Testis (tissue), 3 donors: ENCODE data around the gene CPVL. TPM values are rescaled to one million over a fixed set of nuclear protein-coding genes. Genes with fewer than 3 reads are reported as not detected.

Experiments used
- DNase-seq: peaks from one replicate; pipeline ENCODE4 v3.0.0-alpha.2; 2019
- H3K27ac ChIP-seq, 2 donors: fragments of 200-600 bp; sonication (generic); one replicate each; pipeline ENCODE4 v1.5.1; 2019
- H3K27me3 ChIP-seq: fragments of 200-600 bp; sonication (generic); one replicate; pipeline ENCODE4 v1.5.1; 2019
- H3K36me3 ChIP-seq: fragments of 200-600 bp; sonication (generic); one replicate; pipeline ENCODE4 v1.5.1; 2017; ENCODE audit warnings: low read depth; ENCODE audit errors: missing control alignments
- H3K4me1 ChIP-seq: fragments of 200-600 bp; sonication (generic); one replicate; pipeline ENCODE4 v1.5.1; 2019
- H3K4me3 ChIP-seq, 2 donors: fragments of 200-600 bp; sonication (generic); one replicate each; pipeline ENCODE4 v1.5.1; 2017 to 2019
- H3K9me3 ChIP-seq: fragments of 200-600 bp; sonication (generic); one replicate; pipeline ENCODE4 v1.5.1; 2017
- POLR2A ChIP-seq: fragments of 450-650 bp; IDR thresholded peaks from one replicate; pipeline ENCODE4 v1.6.1; 2017; ENCODE audit warnings: antibody characterized with exemption, mild to moderate bottlenecking, moderate library complexity
- WGBS, 2 donors: methylation state at CpG; one replicate each; pipeline ENCODE4 v1.1.5; 2018; 5-methylcytosine and 5-hydroxymethylcytosine counted together
- intact Hi-C: fragments of 100-400 bp; cut with DNase I; formaldehyde crosslinking; loops from one replicate; pipeline ENCODE4 v1.15.1; 2023; ENCODE audit warnings: low total_unique reads
- polyA plus RNA-seq: library from polyadenylated mRNA; stranded (reverse); fragments of 350-450 nt; fragmentation: Illumina TruSeq; extraction: RNeasy Lipid Tissue Mini Kit (QIAGEN cat#74804); gene quantifications from one replicate; pipeline ENCODE4 v1.2.3, GENCODE V29; 2014; ENCODE audit warnings: low read depth, low replicate concordance; ENCODE audit not compliant: insufficient read depth
- total RNA-seq, 2 donors: library from RNA; depleted of rRNA; stranded (reverse); fragments of >200 nt; gene quantifications; one replicate each; pipeline ENCODE4 v1.2.3, GENCODE V29; 2016
- TF ChIP-seq, protein P1 (sequence below), 3 experiments: fragments of 450-650 bp in 2 of 3; fragments of 200-600 bp in 1 of 3; sonication (generic) in 1 of 3; IDR thresholded peaks; one replicate each; pipeline ENCODE4 v1.5.1; 2016 to 2019; ENCODE audit warnings: antibody characterized with exemption in 3 of 3, mild to moderate bottlenecking in 2 of 3, moderate library complexity in 1 of 3

Gene CPVL
- total and polyA plus RNA-seq, 3 donors from 2014 or later: 26.6 to 55.1 (median 51.1) TPM

DNA sequence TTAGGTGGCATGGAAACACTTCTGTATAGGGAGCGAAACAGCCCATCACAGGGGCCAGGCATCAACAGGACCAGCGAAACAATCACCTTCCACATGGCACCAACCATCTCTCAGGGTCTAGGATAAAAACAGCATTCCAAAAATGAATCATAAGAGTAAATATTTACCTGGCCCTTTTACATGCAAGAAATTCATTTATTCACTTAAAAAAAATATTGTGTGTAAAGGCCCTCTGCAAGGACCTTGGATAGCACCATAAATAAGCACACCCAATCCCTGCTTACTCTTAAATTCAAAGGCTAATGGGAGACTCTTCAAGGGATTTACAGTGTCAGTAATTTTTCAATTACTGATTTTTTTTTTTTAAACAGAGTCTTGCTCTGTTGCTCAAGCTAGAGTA lies 25.4 kb downstream of the CPVL start:
- H3K4me1 ChIP-seq: peaks cover 5% of the 10 kb centered on the region
- no peaks in the 10 kb centered on the region for H3K27me3 ChIP-seq
- 71 to 100% methylated on average over 2 of the region's 2 CpGs for WGBS, 2 donors
- H3K9me3 ChIP-seq: no peaks in the 10 kb centered on the region
- intact Hi-C loops: no loop called here
- no peak for DNase-seq
- H3K36me3 ChIP-seq: no peaks in the 10 kb centered on the region
- TF ChIP-seq, protein P1, sequence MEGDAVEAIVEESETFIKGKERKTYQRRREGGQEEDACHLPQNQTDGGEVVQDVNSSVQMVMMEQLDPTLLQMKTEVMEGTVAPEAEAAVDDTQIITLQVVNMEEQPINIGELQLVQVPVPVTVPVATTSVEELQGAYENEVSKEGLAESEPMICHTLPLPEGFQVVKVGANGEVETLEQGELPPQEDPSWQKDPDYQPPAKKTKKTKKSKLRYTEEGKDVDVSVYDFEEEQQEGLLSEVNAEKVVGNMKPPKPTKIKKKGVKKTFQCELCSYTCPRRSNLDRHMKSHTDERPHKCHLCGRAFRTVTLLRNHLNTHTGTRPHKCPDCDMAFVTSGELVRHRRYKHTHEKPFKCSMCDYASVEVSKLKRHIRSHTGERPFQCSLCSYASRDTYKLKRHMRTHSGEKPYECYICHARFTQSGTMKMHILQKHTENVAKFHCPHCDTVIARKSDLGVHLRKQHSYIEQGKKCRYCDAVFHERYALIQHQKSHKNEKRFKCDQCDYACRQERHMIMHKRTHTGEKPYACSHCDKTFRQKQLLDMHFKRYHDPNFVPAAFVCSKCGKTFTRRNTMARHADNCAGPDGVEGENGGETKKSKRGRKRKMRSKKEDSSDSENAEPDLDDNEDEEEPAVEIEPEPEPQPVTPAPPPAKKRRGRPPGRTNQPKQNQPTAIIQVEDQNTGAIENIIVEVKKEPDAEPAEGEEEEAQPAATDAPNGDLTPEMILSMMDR (IDR thresholded peaks at IDR 0.05): no peak
- H3K27ac ChIP-seq: no peak overlapping the region
- no peak overlapping the region for H3K4me3 ChIP-seq

DNA sequence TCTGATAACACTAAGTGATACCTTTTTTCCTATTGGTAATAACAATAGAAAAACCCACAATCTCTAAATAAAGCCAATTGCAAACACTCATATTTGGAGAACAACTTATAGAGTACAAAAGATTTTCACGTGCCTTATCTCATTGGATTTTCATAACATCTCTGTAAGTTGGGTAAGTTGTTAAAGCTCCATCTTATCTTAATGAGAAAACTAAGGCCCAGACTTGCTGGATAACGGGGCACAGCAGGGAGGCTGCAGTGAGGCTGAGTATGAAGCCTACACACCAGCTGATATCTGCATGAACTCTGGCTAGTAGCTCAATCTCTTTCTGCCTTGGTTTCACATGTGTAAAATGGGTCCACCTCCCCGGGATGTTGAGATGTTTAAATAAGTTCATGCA lies 26.8 kb downstream of the CPVL start:
- Histone ChIP-seq H3K4me3 (no peak overlapping the region), H3K9me3 (no peaks in the 10 kb centered on the region), H3K4me1 (peaks cover 5% of the 10 kb centered on the region), H3K27ac (no peak overlapping the region), H3K27me3 (no peaks in the 10 kb centered on the region), H3K36me3 (no peaks in the 10 kb centered on the region)
- 85 to 91% methylated on average over 3 of the region's 3 CpGs for WGBS, 2 donors
- intact Hi-C loops: no loop called here
- no peak for DNase-seq
- no peak for TF ChIP-seq POLR2A
- TF ChIP-seq, protein P1 (IDR thresholded peaks at IDR 0.05): no peak

DNA sequence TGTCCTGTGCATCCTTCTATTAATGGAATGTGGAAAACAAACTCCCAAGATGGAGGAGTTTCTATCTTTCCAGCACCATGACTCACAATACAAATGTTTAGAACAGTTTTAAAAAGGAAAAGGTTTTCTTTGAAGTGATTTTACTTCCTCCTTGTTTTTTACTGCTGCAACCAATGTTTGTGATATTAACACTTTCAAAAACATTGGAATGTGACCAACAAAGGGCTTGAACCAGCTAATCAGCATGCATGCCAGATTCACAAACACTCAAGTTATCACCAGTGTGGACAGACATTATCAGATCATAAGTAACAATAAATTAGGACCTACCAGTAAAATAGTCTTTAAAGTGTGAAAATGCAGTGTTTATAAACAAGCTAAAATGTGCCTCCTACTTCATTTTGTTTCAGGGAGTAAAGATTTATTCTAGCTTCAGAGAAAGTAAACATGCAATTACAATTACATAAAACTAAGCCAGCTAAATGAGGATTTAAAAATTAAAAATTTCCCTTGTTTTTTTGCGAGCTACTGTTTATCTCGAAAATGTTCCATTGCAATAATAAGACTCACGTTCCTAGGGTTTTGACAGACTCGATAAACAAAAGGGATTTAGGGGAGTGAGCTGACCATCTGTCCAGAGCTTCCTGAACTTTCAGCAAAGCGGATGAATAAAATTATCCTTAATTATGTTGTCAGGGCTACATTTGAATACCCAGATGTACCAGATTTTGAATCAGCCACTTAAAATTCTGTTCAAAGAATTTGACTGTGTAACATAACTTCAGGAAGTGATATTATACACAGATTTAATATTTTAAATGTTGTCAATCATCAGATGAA lies 29.8 kb downstream of the CPVL start:
- 51 to 52% methylated on average over 5 of the region's 5 CpGs for WGBS, 2 donors
- no peaks in the 10 kb centered on the region for H3K9me3 ChIP-seq
- no peaks in the 10 kb centered on the region for H3K27me3 ChIP-seq
- TF ChIP-seq, protein P1 (IDR thresholded peaks at IDR 0.05): no peak
- no peak for TF ChIP-seq POLR2A
- intact Hi-C loops: no loop called here
- H3K4me1 ChIP-seq: peaks cover 5% of the 10 kb centered on the region
- H3K36me3 ChIP-seq: no peaks in the 10 kb centered on the region
- DNase-seq: no peak
- H3K27ac ChIP-seq: no peak overlapping the region
- no peak overlapping the region for H3K4me3 ChIP-seq

DNA sequence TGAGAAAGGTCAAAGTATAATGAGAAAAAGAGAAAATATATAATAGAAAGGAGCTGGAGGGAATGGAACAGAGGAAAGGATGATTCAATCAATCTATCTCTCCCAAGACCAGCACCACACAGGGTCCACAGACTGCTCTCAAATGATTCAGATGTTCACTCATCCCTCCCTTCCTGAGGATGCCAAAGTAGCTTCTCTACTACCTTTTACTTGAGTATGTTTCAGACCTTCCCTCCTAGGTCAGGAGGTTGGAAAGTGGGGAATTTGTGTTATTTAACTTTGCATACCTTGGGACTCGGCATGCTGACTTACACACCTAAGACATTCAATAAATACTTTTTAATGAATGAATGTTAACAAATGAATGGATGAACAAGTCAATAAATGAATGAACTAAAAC lies 30.6 kb downstream of the CPVL start:
- H3K27ac ChIP-seq: no peak overlapping the region

More for the DNA sequence above, 30.6 kb downstream of the CPVL start:
- Histone ChIP-seq H3K27me3 (no peaks in the 10 kb centered on the region), H3K4me1 (peaks cover 5% of the 10 kb centered on the region), H3K4me3 (no peak overlapping the region), H3K9me3 (no peaks in the 10 kb centered on the region), H3K36me3 (no peaks in the 10 kb centered on the region)
- TF ChIP-seq, protein P1 (IDR thresholded peaks at IDR 0.05): no peak
- intact Hi-C loops: no loop called here
- no peak for DNase-seq
- WGBS, 2 donors: 88 to 92% methylated on average over 1 of the region's 1 CpG
